Sigmoid colon (tissue), 7 donors: ENCODE measurements around the gene PEX11B. TPM values are rescaled to one million over a fixed set of nuclear protein-coding genes. Genes with fewer than 3 reads are reported as not detected.
"Not testable (repeated sequence)": the region's sequence is repeated elsewhere in the genome, so short reads cannot be mapped to it uniquely, and the experiment has no call there.

Experiments used
- DNase-seq: peaks from one replicate; pipeline ENCODE4 v3.0.0-alpha.2; 2019
- H3K27ac ChIP-seq, 4 donors: fragments of 200-600 bp; sonication (generic); one replicate each; pipeline ENCODE4 v1.5.1; 2016 to 2019; ENCODE audit warnings: mild to moderate bottlenecking in 1 of 4
- H3K27me3 ChIP-seq, 3 donors: fragments of 200-600 bp; sonication (generic); one replicate each; pipeline ENCODE4 v1.5.1; 2019; ENCODE audit warnings: mild to moderate bottlenecking in 1 of 3
- H3K36me3 ChIP-seq, 4 donors: fragments of 200-600 bp; sonication (generic); one replicate each; pipeline ENCODE4 v1.5.1; 2016 to 2019
- H3K4me1 ChIP-seq, 4 donors: fragments of 200-600 bp; sonication (generic); one replicate each; pipeline ENCODE4 v1.5.1; 2017 to 2019
- H3K4me3 ChIP-seq, 4 donors: fragments of 200-600 bp; sonication (generic); one replicate each; pipeline ENCODE4 v1.5.1; 2017 to 2019; ENCODE audit warnings: mild to moderate bottlenecking in 2 of 4, moderate library complexity in 1 of 4
- H3K9me3 ChIP-seq, 4 donors: fragments of 200-600 bp in 3 of 4; sonication (generic) in 3 of 4; one replicate each; pipeline versions ENCODE4 v1.5.1 to v1.6.1; 2013 to 2019
- CTCF ChIP-seq, 4 experiments: fragments of 450-650 bp in 3 of 4; fragments of 200-600 bp in 1 of 4; IDR thresholded peaks; one replicate each; pipeline ENCODE4 v1.5.1; 2016 to 2019; ENCODE audit warnings: antibody characterized with exemption in 4 of 4, mild to moderate bottlenecking in 3 of 4, moderate library complexity in 2 of 4
- EP300 ChIP-seq, 4 donors: sonication (generic); formaldehyde crosslinking; IDR thresholded peaks; one replicate each; pipeline ENCODE4 v1.6.1; 2017; ENCODE audit warnings: antibody characterized with exemption in 4 of 4
- POLR2A ChIP-seq, 2 donors: fragments of 450-650 bp; IDR thresholded peaks; one replicate each; pipeline ENCODE4 v1.6.1; 2016; ENCODE audit warnings: antibody characterized with exemption in 2 of 2, mild to moderate bottlenecking in 2 of 2, moderate library complexity in 2 of 2
- POLR2AphosphoS5 ChIP-seq, 4 donors: sonication (generic); formaldehyde crosslinking; IDR thresholded peaks; one replicate each; pipeline ENCODE4 v1.6.1; 2017; ENCODE audit warnings: antibody characterized with exemption in 4 of 4
- WGBS, 2 donors: extraction: QIAGEN DNeasy Blood & Tissue Kit; methylation state at CpG; one replicate each; pipeline ENCODE4 v1.1.7; 2013; 5-methylcytosine and 5-hydroxymethylcytosine counted together
- intact Hi-C: fragments of 100-400 bp; cut with DNase I; formaldehyde crosslinking; loops from one replicate; pipeline ENCODE4 v1.15.1; 2023
- polyA plus RNA-seq, 3 donors: library from polyadenylated mRNA; stranded (reverse); fragments of 200-250 nt; gene quantifications; one replicate each; pipeline ENCODE4 v1.2.3, GENCODE V29; 2013
- total RNA-seq, 4 donors: library from RNA; depleted of rRNA; stranded (reverse); fragments of >200 nt; gene quantifications; one replicate each; pipeline ENCODE4 v1.1.0, GENCODE V29; 2016
- donor health status: healthy with polysubstance abuse.
- donor health status: Bipolar disorder and iron deficiency.
- donor health status: healthy.

Gene PEX11B
- total and polyA plus RNA-seq, 7 donors: 20.2 to 41.8 (median 22.5) TPM

GRCh38 chr1:145937436-145937835, 18.9 kb upstream of the PEX11B start:
- no peak for DNase-seq
- Histone ChIP-seq H3K9me3 (no peaks in the 10 kb centered on the region), H3K36me3 (peaks cover 13 to 86% (median 21%) of the 10 kb centered on the region in 4 donors), H3K27me3 (no peaks in the 10 kb centered on the region), H3K4me3 (no peak overlapping the region), H3K4me1 (no peaks in the 10 kb centered on the region), H3K27ac (no peak overlapping the region)
- intact Hi-C loops: no loop called here
- no peak for TF ChIP-seq POLR2AphosphoS5 (IDR thresholded peaks at IDR 0.05)
- no peak for TF ChIP-seq EP300 (IDR thresholded peaks at IDR 0.05)
- TF ChIP-seq CTCF (IDR thresholded peaks at IDR 0.05): no peak
- TF ChIP-seq POLR2A (IDR thresholded peaks at IDR 0.05): no peak
- 92 to 97% methylated on average over 1 of the region's 1 CpG for WGBS, 2 donors

GRCh38 chr1:145936247-145936646, 17.7 kb upstream of the PEX11B start:
- H3K4me3 ChIP-seq: no peak overlapping the region
- WGBS, 2 donors: 91 to 94% methylated on average over 8 of the region's 8 CpGs
- H3K27me3 ChIP-seq: no peaks in the 10 kb centered on the region
- no peaks in the 10 kb centered on the region for H3K9me3 ChIP-seq
- H3K4me1 ChIP-seq: no peaks in the 10 kb centered on the region
- peaks cover 13 to 84% (median 18%) of the 10 kb centered on the region in 4 donors for H3K36me3 ChIP-seq
- TF ChIP-seq POLR2A (IDR thresholded peaks at IDR 0.05): no peak
- no peak overlapping the region for H3K27ac ChIP-seq
- DNase-seq: no peak
- intact Hi-C loops: no loop called here

GRCh38 chr1:145935708-145936107, 17.2 kb upstream of the PEX11B start:
- no peak for TF ChIP-seq POLR2A (IDR thresholded peaks at IDR 0.05)
- TF ChIP-seq EP300 (IDR thresholded peaks at IDR 0.05): no peak
- no peak for TF ChIP-seq POLR2AphosphoS5 (IDR thresholded peaks at IDR 0.05)
- TF ChIP-seq CTCF (IDR thresholded peaks at IDR 0.05): no peak
- Histone ChIP-seq H3K9me3 (no peaks in the 10 kb centered on the region), H3K36me3 (peaks cover 13 to 86% (median 18%) of the 10 kb centered on the region in 4 donors), H3K4me1 (no peaks in the 10 kb centered on the region), H3K27me3 (no peaks in the 10 kb centered on the region), H3K27ac (no peak overlapping the region), H3K4me3 (no peak overlapping the region)
- DNase-seq: no peak
- intact Hi-C loops: loop anchor here (2.0 kb wide), 1 partner anchor 15 kb away; no protein-coding TSS in a partner anchor

GRCh38 chr1:145932522-145933009, 14.0 kb upstream of the PEX11B start:
- intact Hi-C loops, H3K27me3 ChIP-seq, H3K4me1 ChIP-seq, H3K27ac ChIP-seq, H3K9me3 ChIP-seq, DNase-seq, H3K4me3 ChIP-seq: not testable (repeated sequence)
- H3K36me3 ChIP-seq: peaks cover 11 to 65% (median 17%) of the 10 kb centered on the region in 4 donors
- 30 to 67% methylated on average over 9 of the region's 9 CpGs for WGBS, 2 donors

GRCh38 chr1:145927916-145928643, 9.6 kb upstream of the PEX11B start:
- H3K36me3 ChIP-seq: peaks cover 0 to 39% (median 0%) of the 10 kb centered on the region in 4 donors
- no peaks in the 10 kb centered on the region for H3K9me3 ChIP-seq
- no peaks in the 10 kb centered on the region for H3K27me3 ChIP-seq
- H3K4me1 ChIP-seq: peaks cover 0 to 20% (median 19%) of the 10 kb centered on the region in 4 donors
- DNase-seq: no peak
- TF ChIP-seq CTCF (IDR thresholded peaks at IDR 0.05): no peak
- TF ChIP-seq POLR2A (IDR thresholded peaks at IDR 0.05): no peak
- TF ChIP-seq POLR2AphosphoS5 (IDR thresholded peaks at IDR 0.05): no peak
- H3K4me3 ChIP-seq: peak overlapping the region; percentile 58 to 70 (median 66)
- WGBS, 2 donors: 54 to 60% methylated on average over 20 of the region's 20 CpGs
- intact Hi-C loops: loop anchor here (2.0 kb wide), 1 partner anchor 33 kb away; no protein-coding TSS in a partner anchor
- H3K27ac ChIP-seq: peak overlapping the region; percentile 90 to 93 (median 92)
